HG02610 (cell line): ENCODE results near the gene SERPINA3.
"Not testable (repeated sequence)": the region's sequence is repeated elsewhere in the genome, so short reads cannot be mapped to it uniquely, and the experiment has no call there.

Experiments
- ATAC-seq: cut with Tn5 transposase; IDR thresholded peaks from one replicate; pipeline ENCODE4 v1.9.1; 2021; ENCODE audit warnings: mild to moderate bottlenecking, moderate library complexity; ENCODE audit not compliant: unreplicated experiment

The SERPINA3 gene

DNA sequence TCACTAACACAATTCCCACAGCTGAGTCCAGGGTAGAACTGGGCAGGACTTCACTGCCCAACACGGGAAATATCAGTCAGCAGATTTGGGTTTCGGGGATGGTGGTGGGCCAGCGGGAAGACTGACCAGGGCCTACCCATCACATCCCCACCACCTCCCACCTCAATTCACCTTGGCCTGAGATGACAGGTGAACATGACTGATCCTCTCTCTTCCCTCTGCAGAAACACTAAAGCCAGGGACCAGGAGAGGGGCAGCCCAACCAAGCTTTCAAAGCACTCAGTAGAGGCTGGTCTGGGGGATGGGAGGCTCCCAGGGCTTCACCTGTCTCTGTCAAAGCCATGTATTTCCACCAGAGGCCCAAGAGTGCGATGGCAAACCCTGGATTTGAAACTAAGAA, 28.6 kb upstream of the SERPINA3 start:
- ATAC-seq: no peak

GRCh38 chr14:94584591-94585280, 27.5 kb upstream of the SERPINA3 start:
- no peak for ATAC-seq

GRCh38 chr14:94586635-94587034, 25.6 kb upstream of the SERPINA3 start:
- no peak for ATAC-seq

GRCh38 chr14:94588311-94588710, 23.9 kb upstream of the SERPINA3 start:
- no peak for ATAC-seq

DNA sequence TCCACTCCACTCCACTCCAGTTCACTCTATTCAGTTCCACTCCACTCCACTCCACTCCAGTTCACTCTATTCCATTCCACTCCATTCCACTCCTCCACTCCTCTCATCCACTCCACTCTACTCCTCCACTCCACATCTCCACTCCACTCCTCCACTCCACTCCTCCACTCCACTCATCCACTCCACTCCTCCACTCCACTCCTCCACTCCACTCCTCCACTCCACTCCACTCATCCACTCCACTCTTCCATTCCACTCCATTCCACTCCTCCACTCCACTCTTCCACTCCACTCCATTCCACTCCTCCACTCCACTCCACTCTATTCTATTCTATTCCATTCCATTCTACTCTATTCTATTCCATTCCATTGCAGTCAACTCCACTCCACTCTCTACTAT, 21.1 kb upstream of the SERPINA3 start:
- no peak for ATAC-seq

DNA sequence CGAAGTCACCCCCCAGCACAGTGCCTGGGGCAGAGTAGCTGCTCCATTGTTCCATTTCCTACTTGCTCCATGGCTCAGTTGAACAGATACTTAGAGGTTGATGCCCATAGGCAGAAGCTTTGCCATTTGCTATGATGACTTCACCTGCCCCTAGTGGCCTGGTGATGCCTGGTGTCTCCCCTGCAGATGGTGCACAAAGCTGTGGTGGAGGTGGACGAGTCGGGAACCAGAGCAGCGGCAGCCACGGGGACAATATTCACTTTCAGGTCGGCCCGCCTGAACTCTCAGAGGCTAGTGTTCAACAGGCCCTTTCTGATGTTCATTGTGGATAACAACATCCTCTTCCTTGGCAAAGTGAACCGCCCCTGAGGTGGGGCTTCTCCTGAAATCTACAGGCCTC, 20.3 kb upstream of the SERPINA3 start:
- ATAC-seq: no peak

DNA sequence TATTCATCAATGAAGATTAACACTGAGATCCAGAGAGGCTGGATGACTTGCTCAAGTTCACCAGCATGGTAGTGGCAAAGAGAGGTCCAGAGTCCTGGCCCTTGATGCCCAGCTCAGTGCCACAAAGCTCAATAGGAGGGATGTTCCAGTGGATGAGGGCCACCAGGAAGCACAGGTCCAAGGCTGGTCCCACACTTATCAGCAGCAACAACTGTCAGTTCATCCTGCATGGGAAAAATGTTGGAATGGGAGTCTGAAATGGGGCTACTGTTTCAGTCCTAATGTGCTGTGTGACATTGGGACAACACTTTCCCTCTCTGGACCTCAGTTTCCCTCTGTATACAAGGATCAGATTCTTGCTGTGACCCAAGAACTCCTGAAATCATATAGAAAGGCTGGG, 19.7 kb upstream of the SERPINA3 start:
- no peak for ATAC-seq

DNA sequence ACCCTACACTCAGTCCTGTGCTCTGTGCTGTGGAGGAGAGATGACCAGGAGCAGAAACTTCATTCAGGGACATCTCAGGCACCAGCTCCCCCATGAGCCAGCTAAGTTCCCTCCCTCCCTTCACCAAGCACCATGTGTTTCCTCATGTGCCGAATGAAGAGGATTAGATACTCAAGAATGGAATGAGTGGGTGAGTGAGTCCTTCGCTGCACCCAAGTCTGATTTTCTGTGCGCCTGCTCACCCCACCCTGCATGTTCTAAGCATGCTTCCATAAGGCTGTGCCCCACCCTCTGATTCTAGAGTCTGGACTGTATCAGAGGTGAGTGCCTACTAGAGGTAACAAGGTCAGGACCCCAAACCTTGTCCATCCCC, 18.8 kb upstream of the SERPINA3 start:
- no peak for ATAC-seq

GRCh38 chr14:94593749-94594431, 18.3 kb upstream of the SERPINA3 start:
- no peak for ATAC-seq

- ATAC-seq: no peak
Measured at GRCh38 chr14:94594441-94594840, 17.8 kb upstream of the SERPINA3 start.

DNA sequence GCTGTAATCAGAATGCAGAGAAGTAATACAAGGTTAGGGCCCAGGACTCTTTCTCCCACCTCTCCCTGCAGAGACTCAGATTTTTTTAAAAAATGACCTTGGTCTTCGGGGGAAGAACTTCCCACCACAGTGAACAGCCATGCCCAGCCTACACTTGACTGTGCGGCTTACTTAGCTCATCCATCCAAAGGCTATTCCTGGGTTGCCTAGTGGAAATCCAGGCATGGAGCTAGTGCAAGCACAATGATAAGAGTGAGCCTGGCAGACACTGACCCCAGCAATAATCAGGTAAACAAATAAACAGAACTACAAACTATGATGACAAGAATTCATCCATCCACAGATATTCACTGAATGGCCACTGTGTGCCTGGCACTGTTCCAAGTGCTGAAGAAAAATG, 16.3 kb upstream of the SERPINA3 start:
- ATAC-seq: no peak

GRCh38 chr14:94596361-94596760, 15.8 kb upstream of the SERPINA3 start:
- ATAC-seq: no peak

DNA sequence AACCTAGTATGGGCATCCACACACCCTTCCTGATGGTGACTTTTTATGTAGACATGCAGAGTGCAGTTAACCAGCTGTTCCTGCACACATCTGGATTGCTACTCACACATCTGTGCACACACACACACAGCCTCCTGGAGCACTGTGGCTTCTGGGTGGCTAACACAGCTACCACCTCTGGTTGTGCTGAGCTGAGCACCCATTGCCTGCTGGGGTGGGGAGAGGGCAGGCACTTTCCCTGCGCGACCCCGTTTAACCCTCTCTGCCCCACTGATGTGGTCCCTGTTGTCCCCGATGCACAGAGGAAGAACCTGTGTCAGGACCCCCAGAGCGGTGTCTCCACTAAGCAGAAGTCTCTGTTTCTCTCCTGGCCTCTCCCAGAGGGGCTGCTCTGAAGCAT, 14.4 kb upstream of the SERPINA3 start:
- ATAC-seq: no peak

DNA sequence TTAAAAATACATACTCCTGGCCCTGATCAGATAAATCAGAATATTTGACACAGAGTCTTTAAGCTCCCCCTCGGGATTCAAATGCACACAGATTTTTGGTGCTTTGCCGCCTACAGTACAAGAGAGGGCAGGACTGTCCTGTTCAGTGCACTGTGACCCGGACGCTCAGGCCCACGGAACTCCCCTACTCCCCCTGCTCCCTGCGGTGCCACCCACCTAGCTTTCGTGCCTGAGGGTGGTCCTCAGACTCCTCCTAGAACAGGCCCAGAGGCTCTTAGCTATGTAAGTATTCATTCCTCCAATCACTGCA, 13.7 kb upstream of the SERPINA3 start:
- ATAC-seq: no peak

- ATAC-seq: no peak
Measured at GRCh38 chr14:94598816-94599655, 13.2 kb upstream of the SERPINA3 start.

GRCh38 chr14:94599656-94600004, 12.6 kb upstream of the SERPINA3 start:
- no peak for ATAC-seq

DNA sequence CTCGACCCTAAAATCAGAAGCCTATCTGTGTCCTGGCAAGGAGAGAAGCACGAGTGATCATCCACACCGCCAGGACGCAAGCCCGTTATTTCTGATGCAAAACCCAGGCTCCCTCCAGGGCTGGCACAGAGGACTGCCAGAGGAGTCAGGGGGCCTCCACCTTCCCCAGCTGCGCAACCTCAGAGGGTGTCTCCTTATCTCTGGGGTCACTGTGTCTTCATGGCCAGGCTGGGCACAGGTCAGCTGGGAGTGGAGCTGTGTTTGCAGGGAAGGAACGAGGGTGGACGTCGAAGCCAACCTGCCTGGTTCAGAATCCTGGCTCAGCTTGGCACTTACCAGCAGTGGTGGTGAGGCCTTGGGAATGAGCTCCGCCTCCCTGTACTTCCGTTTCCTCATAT, 12.0 kb upstream of the SERPINA3 start:
- ATAC-seq: no peak

DNA sequence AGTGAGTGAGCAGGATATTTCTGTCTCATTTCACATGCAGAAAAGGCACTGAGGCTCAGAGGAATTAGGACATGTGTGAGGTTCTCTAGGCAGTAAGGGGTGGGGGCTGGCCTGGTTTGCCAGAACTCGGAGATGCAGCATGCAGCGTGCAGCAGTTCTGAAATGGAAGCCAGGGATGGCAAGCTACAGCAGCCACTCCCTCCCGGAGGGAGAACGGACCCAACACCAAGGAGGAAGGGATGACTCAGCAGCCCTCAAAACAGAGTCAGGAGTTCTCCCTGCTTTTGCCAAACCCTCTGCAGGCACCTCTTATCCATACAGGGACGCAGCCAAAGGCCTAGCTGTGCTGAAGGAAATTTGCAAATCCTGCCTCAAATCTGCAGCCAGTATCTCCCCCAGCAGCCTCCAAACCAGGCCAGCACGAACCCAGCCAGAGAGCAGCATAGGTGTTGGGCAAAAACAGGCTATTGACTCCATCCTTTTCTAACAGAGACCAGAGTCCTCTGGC, 10.3 kb upstream of the SERPINA3 start:
- ATAC-seq: no peak

DNA sequence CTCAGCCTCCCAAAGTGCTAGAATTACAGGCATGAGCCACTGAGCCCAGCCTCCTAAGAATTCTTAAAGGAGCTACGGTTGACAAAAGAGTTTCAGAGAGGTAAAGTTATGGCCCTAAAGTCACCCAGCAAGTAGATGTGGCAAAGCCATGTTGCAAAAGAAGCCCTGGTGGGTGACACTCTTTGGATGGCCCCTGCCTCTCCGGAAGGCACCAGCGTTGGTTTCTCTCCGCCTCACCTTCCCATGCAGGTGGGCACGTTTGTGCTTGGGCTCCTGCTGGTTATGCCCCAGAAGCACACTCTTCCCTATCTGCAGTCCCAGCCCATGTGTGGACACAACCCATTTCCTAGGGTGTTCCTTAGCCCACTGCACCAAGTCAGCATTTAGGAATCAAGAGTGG, 9.5 kb upstream of the SERPINA3 start:
- no peak for ATAC-seq

- ATAC-seq: no peak
Measured at GRCh38 chr14:94605361-94605760, 6.8 kb upstream of the SERPINA3 start.

DNA sequence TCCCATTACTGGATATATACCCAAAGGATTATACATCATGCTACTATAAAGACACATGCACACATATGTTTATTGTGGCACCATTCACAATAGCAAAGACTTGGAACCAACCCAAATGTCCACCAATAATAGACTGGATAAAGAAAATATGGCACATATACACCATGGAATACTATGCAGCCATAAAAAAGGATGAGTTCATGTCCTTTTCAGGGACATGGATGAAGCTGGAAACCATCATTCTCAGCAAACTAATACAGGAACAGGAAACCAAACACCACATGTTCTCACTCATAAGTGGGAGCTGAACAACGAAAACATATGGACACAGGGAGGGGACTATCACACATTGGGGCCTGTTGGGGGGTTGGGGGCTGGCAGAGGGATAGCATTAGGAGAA, 3.2 kb upstream of the SERPINA3 start:
- not testable (repeated sequence) for ATAC-seq

- no peak for ATAC-seq
Measured at GRCh38 chr14:94611179-94611578, 1.0 kb upstream of the SERPINA3 start.
